Measurements from ENCODE around the gene OR52H1.

DNA sequence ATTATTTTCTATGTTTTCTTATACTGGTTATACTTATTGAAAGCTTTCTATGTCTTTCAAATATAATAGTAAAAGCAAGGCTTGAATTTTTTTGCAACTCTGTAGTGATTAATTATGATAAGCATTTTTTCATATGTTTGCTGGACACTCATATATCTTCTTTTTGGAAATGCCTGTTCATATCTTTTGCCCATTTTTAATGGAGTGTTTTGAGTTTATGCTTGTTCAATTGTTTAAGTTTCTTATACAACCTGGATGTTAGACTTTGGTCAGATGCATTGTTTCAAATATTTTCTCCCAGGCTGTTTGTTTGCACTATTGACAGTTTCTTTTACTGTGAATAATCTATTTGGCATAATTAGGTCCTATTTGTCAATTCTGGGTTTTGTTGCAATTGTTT is 11.9 kb downstream of the OR52H1 start:
- TF ChIP-seq, protein P1, sequence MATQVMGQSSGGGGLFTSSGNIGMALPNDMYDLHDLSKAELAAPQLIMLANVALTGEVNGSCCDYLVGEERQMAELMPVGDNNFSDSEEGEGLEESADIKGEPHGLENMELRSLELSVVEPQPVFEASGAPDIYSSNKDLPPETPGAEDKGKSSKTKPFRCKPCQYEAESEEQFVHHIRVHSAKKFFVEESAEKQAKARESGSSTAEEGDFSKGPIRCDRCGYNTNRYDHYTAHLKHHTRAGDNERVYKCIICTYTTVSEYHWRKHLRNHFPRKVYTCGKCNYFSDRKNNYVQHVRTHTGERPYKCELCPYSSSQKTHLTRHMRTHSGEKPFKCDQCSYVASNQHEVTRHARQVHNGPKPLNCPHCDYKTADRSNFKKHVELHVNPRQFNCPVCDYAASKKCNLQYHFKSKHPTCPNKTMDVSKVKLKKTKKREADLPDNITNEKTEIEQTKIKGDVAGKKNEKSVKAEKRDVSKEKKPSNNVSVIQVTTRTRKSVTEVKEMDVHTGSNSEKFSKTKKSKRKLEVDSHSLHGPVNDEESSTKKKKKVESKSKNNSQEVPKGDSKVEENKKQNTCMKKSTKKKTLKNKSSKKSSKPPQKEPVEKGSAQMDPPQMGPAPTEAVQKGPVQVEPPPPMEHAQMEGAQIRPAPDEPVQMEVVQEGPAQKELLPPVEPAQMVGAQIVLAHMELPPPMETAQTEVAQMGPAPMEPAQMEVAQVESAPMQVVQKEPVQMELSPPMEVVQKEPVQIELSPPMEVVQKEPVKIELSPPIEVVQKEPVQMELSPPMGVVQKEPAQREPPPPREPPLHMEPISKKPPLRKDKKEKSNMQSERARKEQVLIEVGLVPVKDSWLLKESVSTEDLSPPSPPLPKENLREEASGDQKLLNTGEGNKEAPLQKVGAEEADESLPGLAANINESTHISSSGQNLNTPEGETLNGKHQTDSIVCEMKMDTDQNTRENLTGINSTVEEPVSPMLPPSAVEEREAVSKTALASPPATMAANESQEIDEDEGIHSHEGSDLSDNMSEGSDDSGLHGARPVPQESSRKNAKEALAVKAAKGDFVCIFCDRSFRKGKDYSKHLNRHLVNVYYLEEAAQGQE (IDR thresholded peaks at IDR 0.05; ENCODE audit: insufficient read depth in 1 of 2, low read depth in 2 of 2, low read length in 2 of 2) = no peak
- TF ChIP-seq POLR2AphosphoS5 (IDR thresholded peaks at IDR 0.05; ENCODE audit: low read depth, low read length) = no peak
